Neural cell (in vitro differentiated cells): ENCODE measurements around the gene ACD. TPM values are rescaled to one million over a fixed set of nuclear protein-coding genes. Genes with fewer than 3 reads are reported as not detected.

ENCODE experiments used
- H2AFZ ChIP-seq: fragments of 200-600, 300-800 bp; sonication (generic), shearing (Covaris generic); 2 replicates; pipeline ENCODE4 v1.6.0; 2014; ENCODE audit warnings: low read depth, mild to moderate bottlenecking, antibody characterized with exemption, low read length, moderate library complexity
- H3F3A ChIP-seq: fragments of 200-600 bp; shearing (Covaris generic); 2 replicates; pipeline ENCODE4 v1.6.1; 2016; ENCODE audit warnings: mild to moderate bottlenecking, moderate library complexity, mixed read lengths, antibody characterized with exemption, low read length; ENCODE audit not compliant: insufficient read depth, poor library complexity, severe bottlenecking
- H3K27ac ChIP-seq: fragments of 200-600, 300-800 bp; sonication (generic), shearing (Covaris generic); 2 replicates; pipeline ENCODE4 v1.5.1; 2014; ENCODE audit warnings: mild to moderate bottlenecking, low read length, moderate library complexity
- H3K27me3 ChIP-seq: fragments of 300-800, 200-600 bp; sonication (generic), shearing (Covaris generic); 2 replicates; pipeline ENCODE4 v1.6.0; 2014; ENCODE audit warnings: mild to moderate bottlenecking, low read depth, low read length, moderate library complexity; ENCODE audit not compliant: insufficient read depth
- H3K36me3 ChIP-seq: fragments of 300-800, 200-600 bp; sonication (generic), shearing (Covaris generic); 2 replicates; pipeline ENCODE4 v1.5.1; 2014; ENCODE audit warnings: mild to moderate bottlenecking, antibody characterized with exemption, low read length, moderate library complexity; ENCODE audit not compliant: insufficient read depth
- H3K4me2 ChIP-seq: fragments of 300-800, 200-600 bp; sonication (generic), shearing (Covaris generic); 2 replicates; pipeline ENCODE4 v1.6.0; 2014; ENCODE audit warnings: mild to moderate bottlenecking, low read length
- H3K4me3 ChIP-seq: fragments of 300-800, 200-600 bp; sonication (generic), shearing (Covaris generic); 2 replicates; pipeline ENCODE4 v1.5.1; 2014; ENCODE audit warnings: mild to moderate bottlenecking, low read length, moderate library complexity
- H3K79me2 ChIP-seq: fragments of 200-600 bp; shearing (Covaris generic); replicated peaks from 2 replicates; pipeline ENCODE4 v1.6.0; 2014; ENCODE audit warnings: mild to moderate bottlenecking, low read length, moderate library complexity; ENCODE audit not compliant: insufficient read depth
- H3K9ac ChIP-seq: fragments of 300-800, 200-600 bp; sonication (generic), shearing (Covaris generic); 2 replicates; pipeline ENCODE4 v1.6.1; 2016; ENCODE audit warnings: mild to moderate bottlenecking, low read length, mixed read lengths
- H3K9me2 ChIP-seq: fragments of 200-600 bp; shearing (Covaris generic); 2 replicates; pipeline ENCODE4 v1.6.1; 2016; ENCODE audit warnings: mild to moderate bottlenecking, low read length, mixed read lengths; ENCODE audit not compliant: insufficient read depth
- H3K9me3 ChIP-seq: fragments of 200-600, 300-800 bp; sonication (generic), shearing (Covaris generic); 2 replicates; pipeline ENCODE4 v1.6.1; 2016; ENCODE audit warnings: mild to moderate bottlenecking, mixed run types, low read length, moderate library complexity, mixed read lengths
- H4K20me1 ChIP-seq: fragments of 200-600 bp; shearing (Covaris generic); 2 replicates; pipeline ENCODE4 v1.6.1; 2016; ENCODE audit warnings: mild to moderate bottlenecking, mixed run types; ENCODE audit not compliant: insufficient read depth
- CTCF ChIP-seq: fragments of 450-650 bp; IDR thresholded peaks from 2 replicates; pipeline ENCODE4 v1.5.1; 2014; ENCODE audit warnings: antibody characterized with exemption, mild to moderate bottlenecking, moderate library complexity; ENCODE audit not compliant: poor library complexity, severe bottlenecking
- EP300 ChIP-seq: fragments of 450-650 bp; conservative IDR thresholded peaks from 2 replicates; pipeline ENCODE4 v1.6.1; 2014; ENCODE audit warnings: antibody characterized with exemption, mild to moderate bottlenecking, moderate library complexity; ENCODE audit not compliant: poor library complexity, severe bottlenecking
- EZH2 ChIP-seq: fragments of 200-600, 300-800 bp; shearing (Covaris generic), sonication (generic); IDR thresholded peaks from 2 replicates; pipeline ENCODE4 v1.6.1; 2014; ENCODE audit warnings: antibody characterized with exemption, low read length, borderline replicate concordance, mild to moderate bottlenecking; ENCODE audit not compliant: insufficient read depth, poor library complexity, severe bottlenecking
- MXI1 ChIP-seq: fragments of 450-650 bp; conservative IDR thresholded peaks from 2 replicates; pipeline ENCODE4 v1.6.1; 2014; ENCODE audit warnings: antibody characterized with exemption, mild to moderate bottlenecking; ENCODE audit not compliant: poor library complexity, severe bottlenecking
- POLR2AphosphoS5 ChIP-seq: IDR thresholded peaks from 2 replicates; pipeline ENCODE4 v1.6.1; 2012
- RAD21 ChIP-seq: fragments of 450-650 bp; conservative IDR thresholded peaks from 2 replicates; pipeline ENCODE4 v1.6.1; 2014; ENCODE audit warnings: antibody characterized with exemption, mild to moderate bottlenecking, moderate library complexity
- REST ChIP-seq: IDR thresholded peaks from 2 replicates; pipeline ENCODE4 v1.6.1; 2012; ENCODE audit warnings: borderline replicate concordance
- SMC3 ChIP-seq: fragments of 450-650 bp; conservative IDR thresholded peaks from 2 replicates; pipeline ENCODE4 v1.6.1; 2014; ENCODE audit warnings: antibody characterized with exemption, mild to moderate bottlenecking, moderate library complexity; ENCODE audit not compliant: poor library complexity
- TAF1 ChIP-seq: IDR thresholded peaks from 2 replicates; pipeline ENCODE4 v1.6.1; 2012; ENCODE audit warnings: low read depth
- polyA plus RNA-seq: library from polyadenylated mRNA; depleted of rRNA; stranded (reverse); fragments of >200 nt; gene quantifications from 2 replicates; pipeline ENCODE4 v1.2.3, GENCODE V29; 2014

ACD gene
- polyA plus RNA-seq, 1 donor from 2014 or later = 98.6 TPM

- Histone ChIP-seq H3K4me2 (no peak overlapping the region), H3K27ac (no peak overlapping the region), H3K79me2 (peaks cover 12% of the 10 kb centered on the region)
Measured at GRCh38 chr16:67608364-67608763, 51.7 kb downstream of the ACD start.

More at GRCh38 chr16:67608364-67608763, 51.7 kb downstream of the ACD start:
- Histone ChIP-seq H3F3A (no peaks in the 10 kb centered on the region), H3K9ac (no peak overlapping the region), H3K36me3 (no peaks in the 10 kb centered on the region), H3K9me2 (no peaks in the 10 kb centered on the region), H3K27me3 (no peaks in the 10 kb centered on the region), H3K9me3 (no peaks in the 10 kb centered on the region), H3K4me3 (no peak overlapping the region), H2AFZ (no peak overlapping the region), H4K20me1 (no peaks in the 10 kb centered on the region)
- TF ChIP-seq REST (no peak), CTCF (no peak), RAD21 (no peak), EP300 (no peak), EZH2 (no peak), TAF1 (no peak), MXI1 (no peak), POLR2AphosphoS5 (no peak), SMC3 (no peak)

Other genes starting within 250 kb of the ACD start
- 1.7 TPM in 1 of 2 replicates, not detected in the other for gene ZDHHC1, start 243.8 kb downstream of the ACD start, polyA plus RNA-seq
- 0.24 and 2.8 TPM in 2 replicates for gene HSD11B2, start 229.1 kb downstream of the ACD start, polyA plus RNA-seq
- gene ATP6V0D1, start 179.1 kb downstream of the ACD start, polyA plus RNA-seq = 188 and 195 TPM in 2 replicates
- gene AGRP, start 176.7 kb downstream of the ACD start, polyA plus RNA-seq = not detected in 2 replicates
- gene RIPOR1, start 131.4 kb downstream of the ACD start, polyA plus RNA-seq = 13.2 and 15.1 TPM in 2 replicates
- gene CTCF, start 97.7 kb downstream of the ACD start, polyA plus RNA-seq = 40.4 and 42.8 TPM in 2 replicates
- gene CARMIL2, start 15.1 kb downstream of the ACD start, polyA plus RNA-seq = 1.8 and 7.1 TPM in 2 replicates
- 34.2 and 34.8 TPM in 2 replicates for gene PARD6A, start 700 bp upstream of the ACD start, polyA plus RNA-seq
- gene ENKD1, start 6.5 kb upstream of the ACD start, polyA plus RNA-seq = 29.9 and 36.6 TPM in 2 replicates
- gene C16orf86, start 6.6 kb upstream of the ACD start, polyA plus RNA-seq = 1.4 and 2.4 TPM in 2 replicates
- 88.4 and 106 TPM in 2 replicates for gene GFOD2, start 59.1 kb upstream of the ACD start, polyA plus RNA-seq
- 10.9 and 15.4 TPM in 2 replicates for gene RANBP10, start 146.3 kb upstream of the ACD start, polyA plus RNA-seq
- gene TSNAXIP1, start 146.6 kb upstream of the ACD start, polyA plus RNA-seq = 24.2 and 31.0 TPM in 2 replicates
- 42.6 and 50.7 TPM in 2 replicates for gene THAP11, start 182.1 kb upstream of the ACD start, polyA plus RNA-seq
- 98.6 and 144 TPM in 2 replicates for gene NUTF2, start 186.7 kb upstream of the ACD start, polyA plus RNA-seq
- 104 and 135 TPM in 2 replicates for gene CENPT, start 187.4 kb upstream of the ACD start, polyA plus RNA-seq
- 66.0 and 81.7 TPM in 2 replicates for gene EDC4, start 212.8 kb upstream of the ACD start, polyA plus RNA-seq
- 2.2 TPM in 1 of 2 replicates, not detected in the other for gene NRN1L, start 224.6 kb upstream of the ACD start, polyA plus RNA-seq
- gene PSKH1, start 233.0 kb upstream of the ACD start, polyA plus RNA-seq = 3.8 and 8.1 TPM in 2 replicates